Measurements from ENCODE around the gene ANKDD1B.

The ANKDD1B gene

GRCh38 chr5:75627801-75628200 is 16.5 kb downstream of the ANKDD1B start:
- TF ChIP-seq CTCF (IDR thresholded peaks at IDR 0.05; ENCODE audit: control insufficient read depth, extremely low read depth, insufficient read depth), result no peak

GRCh38 chr5:75630875-75631274 is 19.6 kb downstream of the ANKDD1B start:
- H3K4me3 ChIP-seq (ENCODE audit: low read depth, low read length), result no peak overlapping the region
- DNase-seq (ENCODE audit: low read depth), result no peak
- no peak for TF ChIP-seq CTCF (IDR thresholded peaks at IDR 0.05; ENCODE audit: control insufficient read depth, extremely low read depth, insufficient read depth)

More at GRCh38 chr5:75627801-75628200, 16.5 kb downstream of the ANKDD1B start:
- no peak for DNase-seq (ENCODE audit: low read depth)
- H3K4me3 ChIP-seq (ENCODE audit: low read depth, low read length), result no peak overlapping the region

GRCh38 chr5:75632321-75632720 is 21.1 kb downstream of the ANKDD1B start:
- TF ChIP-seq CTCF (IDR thresholded peaks at IDR 0.05; ENCODE audit: control insufficient read depth, extremely low read depth, insufficient read depth), result no peak
- H3K4me3 ChIP-seq (ENCODE audit: low read depth, low read length), result no peak overlapping the region
- DNase-seq (ENCODE audit: low read depth), result no peak

GRCh38 chr5:75637949-75638348 is 26.7 kb downstream of the ANKDD1B start:
- H3K4me3 ChIP-seq (ENCODE audit: low read depth, low read length), result no peak overlapping the region
- no peak for TF ChIP-seq CTCF (IDR thresholded peaks at IDR 0.05; ENCODE audit: control insufficient read depth, extremely low read depth, insufficient read depth)
- no peak for DNase-seq (ENCODE audit: low read depth)

- no peak for TF ChIP-seq CTCF (IDR thresholded peaks at IDR 0.05; ENCODE audit: control insufficient read depth, extremely low read depth, insufficient read depth)
- no peak for DNase-seq (ENCODE audit: low read depth)
- H3K4me3 ChIP-seq (ENCODE audit: low read depth, low read length), result no peak overlapping the region
Measured at GRCh38 chr5:75639535-75640311, 28.5 kb downstream of the ANKDD1B start.

GRCh38 chr5:75640395-75640794 is 29.1 kb downstream of the ANKDD1B start:
- no peak for DNase-seq (ENCODE audit: low read depth)
- no peak for TF ChIP-seq CTCF (IDR thresholded peaks at IDR 0.05; ENCODE audit: control insufficient read depth, extremely low read depth, insufficient read depth)
- H3K4me3 ChIP-seq (ENCODE audit: low read depth, low read length), result no peak overlapping the region

GRCh38 chr5:75640826-75641225 is 29.6 kb downstream of the ANKDD1B start:
- no peak for DNase-seq (ENCODE audit: low read depth)
- no peak overlapping the region for H3K4me3 ChIP-seq (ENCODE audit: low read depth, low read length)

More at GRCh38 chr5:75640826-75641225, 29.6 kb downstream of the ANKDD1B start:
- no peak for TF ChIP-seq CTCF (IDR thresholded peaks at IDR 0.05; ENCODE audit: control insufficient read depth, extremely low read depth, insufficient read depth)
